ENCODE results near the gene HPSE2. TPM values are rescaled to one million over a fixed set of nuclear protein-coding genes. Genes with fewer than 3 reads are reported as not detected.

The HPSE2 gene
- total and polyA plus RNA-seq, 7 experiments from 2014 or later = not detected

DNA sequence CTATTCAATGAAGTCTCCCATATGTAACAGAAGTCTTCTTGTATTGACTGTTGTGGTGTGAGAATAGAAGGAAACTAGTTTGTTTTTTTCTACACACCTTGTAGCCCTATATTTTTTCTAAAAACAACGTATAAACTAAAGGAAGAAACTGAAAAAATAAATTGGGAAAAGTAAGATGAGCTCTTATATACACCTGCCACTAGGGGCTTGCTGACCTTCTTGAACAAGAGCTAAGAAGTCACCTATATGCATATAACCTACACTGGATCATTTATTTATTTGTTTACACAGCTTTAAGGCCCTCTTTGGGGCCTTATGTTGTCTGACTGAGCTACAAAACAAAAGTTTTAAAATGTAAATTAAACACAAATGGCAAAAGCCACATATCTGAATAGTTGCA lies 383.0 kb downstream of the HPSE2 start:
- no peak for DNase-seq
- H3K9me3 Mint-ChIP-seq = peaks cover 0 to 2% (median 0%) of the 10 kb centered on the region in 11 donors
- no peaks in the 10 kb centered on the region for H3K36me3 Mint-ChIP-seq
- Histone ChIP-seq H3K9me3 (ENCODE audit: control insufficient read depth in 2 of 3, low read length in 3 of 3) (no peaks in the 10 kb centered on the region), H3K36me3 (ENCODE audit: control insufficient read depth in 2 of 3, insufficient read depth in 3 of 3, low read length in 3 of 3) (no peaks in the 10 kb centered on the region), H3K27me3 (ENCODE audit: control insufficient read depth in 2 of 2, insufficient read depth in 2 of 2, low read length in 2 of 2) (no peaks in the 10 kb centered on the region), H3K27ac (ENCODE audit: low read depth, low read length) (no peak overlapping the region), H3K4me3 (ENCODE audit: low read length) (no peak overlapping the region), H3K4me1 (ENCODE audit: control insufficient read depth in 2 of 2, insufficient read depth in 2 of 2, low read length in 2 of 2) (no peaks in the 10 kb centered on the region)
- H3K4me1 Mint-ChIP-seq = no peaks in the 10 kb centered on the region
- no peak for ATAC-seq
- no peak overlapping the region for H3K27ac Mint-ChIP-seq
- POLR2A ChIA-PET = no interaction called here
- peaks cover 0 to 11% (median 4%) of the 10 kb centered on the region in 5 donors for H3K27me3 Mint-ChIP-seq
- intact Hi-C loops (cut with micrococcal nuclease) = no loop called here
- CTCF ChIA-PET = no interaction called here
- H3K4me3 Mint-ChIP-seq = no peak overlapping the region

DNA sequence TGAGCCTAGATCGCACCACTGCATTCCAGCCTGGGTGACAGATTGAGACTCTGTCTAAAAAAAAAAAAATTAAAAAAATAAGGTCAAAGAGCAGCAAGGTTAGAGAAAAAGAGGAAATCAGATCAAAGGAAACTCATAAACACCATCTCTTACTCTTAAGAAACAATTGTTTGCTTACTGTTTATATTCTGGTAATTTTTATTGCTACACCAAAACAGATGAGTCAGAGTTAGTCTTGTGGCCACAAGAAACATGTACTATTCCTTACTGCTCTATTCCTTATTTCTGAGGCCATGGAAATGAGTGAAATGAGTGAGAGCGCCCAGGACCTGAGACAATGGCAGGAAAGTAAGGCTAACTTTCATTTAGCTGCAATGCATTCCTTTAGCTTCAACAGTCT lies 387.3 kb downstream of the HPSE2 start:
- peaks cover 0 to 2% (median 0%) of the 10 kb centered on the region in 11 donors for H3K9me3 Mint-ChIP-seq
- H3K4me3 Mint-ChIP-seq = no peak overlapping the region
- intact Hi-C loops (cut with micrococcal nuclease) = no loop called here
- no peak for ATAC-seq
- ChIA-PET CTCF (no interaction called here), POLR2A (no interaction called here)
- Histone ChIP-seq H3K4me1 (ENCODE audit: control insufficient read depth in 2 of 2, insufficient read depth in 2 of 2, low read length in 2 of 2) (no peaks in the 10 kb centered on the region), H3K36me3 (ENCODE audit: control insufficient read depth in 2 of 3, insufficient read depth in 3 of 3, low read length in 3 of 3) (no peaks in the 10 kb centered on the region), H3K27ac (ENCODE audit: low read depth, low read length) (no peak overlapping the region), H3K9me3 (ENCODE audit: control insufficient read depth in 2 of 3, low read length in 3 of 3) (no peaks in the 10 kb centered on the region), H3K27me3 (ENCODE audit: control insufficient read depth in 2 of 2, insufficient read depth in 2 of 2, low read length in 2 of 2) (no peaks in the 10 kb centered on the region), H3K4me3 (ENCODE audit: low read length) (no peak overlapping the region)
- H3K27me3 Mint-ChIP-seq = peaks cover 0 to 8% (median 5%) of the 10 kb centered on the region in 5 donors
- H3K27ac Mint-ChIP-seq = no peak overlapping the region
- no peaks in the 10 kb centered on the region for H3K36me3 Mint-ChIP-seq
- DNase-seq = no peak
- no peaks in the 10 kb centered on the region for H3K4me1 Mint-ChIP-seq

DNA sequence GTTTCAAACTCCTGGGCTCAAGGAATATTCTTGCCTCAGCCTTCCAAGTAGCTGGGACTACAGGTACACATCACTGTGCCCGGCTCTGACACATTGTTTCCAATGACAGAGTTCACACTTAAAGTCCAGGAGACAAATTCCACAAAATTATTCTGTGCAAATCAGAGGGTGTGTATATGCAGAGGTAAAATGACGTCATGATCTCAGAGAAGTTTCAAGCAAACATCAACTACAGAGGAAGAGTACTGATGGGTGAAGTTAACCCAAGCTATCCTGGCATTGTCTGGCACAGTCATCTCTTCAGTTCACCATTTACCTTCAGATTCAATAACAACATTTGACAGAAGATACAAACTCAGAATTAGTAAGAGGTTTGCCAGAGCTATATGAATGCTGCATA lies 388.9 kb downstream of the HPSE2 start:
- no peaks in the 10 kb centered on the region for H3K36me3 ChIP-seq (ENCODE audit: control insufficient read depth in 2 of 3, insufficient read depth in 3 of 3, low read length in 3 of 3)
- H3K27ac ChIP-seq (ENCODE audit: low read depth, low read length) = no peak overlapping the region
- H3K4me3 ChIP-seq (ENCODE audit: low read length) = no peak overlapping the region
- Mint-ChIP-seq H3K4me3 (no peak overlapping the region), H3K9me3 (peaks cover 0 to 2% (median 0%) of the 10 kb centered on the region in 11 donors), H3K27me3 (peaks cover 0 to 11% (median 6%) of the 10 kb centered on the region in 5 donors), H3K4me1 (no peaks in the 10 kb centered on the region), H3K27ac (no peak overlapping the region), H3K36me3 (no peaks in the 10 kb centered on the region)
- intact Hi-C loops (cut with micrococcal nuclease) = no loop called here
- POLR2A ChIA-PET = no interaction called here
- ATAC-seq (no peak), DNase-seq (no peak)
- H3K4me1 ChIP-seq (ENCODE audit: control insufficient read depth in 2 of 2, insufficient read depth in 2 of 2, low read length in 2 of 2) = no peaks in the 10 kb centered on the region
- CTCF ChIA-PET = no interaction called here
- H3K27me3 ChIP-seq (ENCODE audit: control insufficient read depth in 2 of 2, insufficient read depth in 2 of 2, low read length in 2 of 2) = no peaks in the 10 kb centered on the region
- H3K9me3 ChIP-seq (ENCODE audit: control insufficient read depth in 2 of 3, low read length in 3 of 3) = no peaks in the 10 kb centered on the region

DNA sequence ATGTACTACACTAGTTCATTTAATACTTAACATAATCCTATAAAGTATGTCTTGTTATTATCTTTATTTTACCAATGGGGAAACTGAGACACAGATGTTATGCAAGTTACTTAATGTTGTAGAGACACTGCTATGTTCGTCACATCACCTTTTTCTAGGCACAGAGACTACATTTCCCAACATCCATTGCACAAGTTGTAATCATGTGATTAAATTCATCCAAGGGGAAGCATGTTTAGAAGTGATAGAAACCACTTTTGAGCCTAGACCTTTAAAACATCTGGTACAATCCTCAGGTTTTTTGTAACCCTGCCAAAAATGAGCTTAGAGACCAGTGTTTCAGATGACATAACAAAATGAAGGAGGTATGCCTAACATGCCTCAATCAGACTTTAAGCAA lies 402.1 kb downstream of the HPSE2 start:
- H3K4me1 Mint-ChIP-seq = no peaks in the 10 kb centered on the region
- intact Hi-C loops (cut with micrococcal nuclease) = no loop called here
- no peak overlapping the region for H3K4me3 Mint-ChIP-seq
- no peaks in the 10 kb centered on the region for H3K36me3 Mint-ChIP-seq
- Histone ChIP-seq H3K9me3 (ENCODE audit: control insufficient read depth in 2 of 3, low read length in 3 of 3) (no peaks in the 10 kb centered on the region), H3K4me3 (ENCODE audit: low read length) (no peak overlapping the region), H3K4me1 (ENCODE audit: control insufficient read depth in 2 of 2, insufficient read depth in 2 of 2, low read length in 2 of 2) (no peaks in the 10 kb centered on the region), H3K27me3 (ENCODE audit: control insufficient read depth in 2 of 2, insufficient read depth in 2 of 2, low read length in 2 of 2) (no peaks in the 10 kb centered on the region), H3K27ac (ENCODE audit: low read depth, low read length) (no peak overlapping the region), H3K36me3 (ENCODE audit: control insufficient read depth in 2 of 3, insufficient read depth in 3 of 3, low read length in 3 of 3) (no peaks in the 10 kb centered on the region)
- peaks cover 0 to 5% (median 0%) of the 10 kb centered on the region in 11 donors for H3K9me3 Mint-ChIP-seq
- peaks cover 0 to 11% (median 4%) of the 10 kb centered on the region in 5 donors for H3K27me3 Mint-ChIP-seq
- ChIA-PET CTCF (no interaction called here), POLR2A (no interaction called here)
- ATAC-seq (no peak), DNase-seq (no peak)
- H3K27ac Mint-ChIP-seq = no peak overlapping the region

DNA sequence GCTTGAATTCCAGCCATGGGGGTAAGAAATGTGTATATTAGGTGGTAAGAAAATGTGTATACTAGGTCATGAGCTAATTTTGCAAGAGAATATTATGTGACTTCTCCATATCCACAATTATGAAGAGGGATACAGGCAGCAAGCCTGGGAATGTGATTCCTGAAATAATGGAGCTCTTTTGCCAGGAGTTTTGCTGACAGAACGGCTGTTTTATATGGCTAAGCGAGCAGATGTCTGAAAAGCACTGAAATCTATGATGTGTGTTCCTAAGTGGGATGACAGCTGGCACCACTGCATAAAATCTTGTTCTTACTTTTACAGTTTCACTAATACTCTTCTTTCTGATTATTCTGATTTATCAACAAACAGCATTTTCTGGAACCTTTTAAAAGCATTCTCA lies 402.9 kb downstream of the HPSE2 start:
- intact Hi-C loops (cut with micrococcal nuclease) = no loop called here
- POLR2A ChIA-PET = no interaction called here
- H3K27me3 ChIP-seq (ENCODE audit: control insufficient read depth in 2 of 2, insufficient read depth in 2 of 2, low read length in 2 of 2) = no peaks in the 10 kb centered on the region
- no peak overlapping the region for H3K4me3 ChIP-seq (ENCODE audit: low read length)
- CTCF ChIA-PET = no interaction called here
- no peaks in the 10 kb centered on the region for H3K4me1 ChIP-seq (ENCODE audit: control insufficient read depth in 2 of 2, insufficient read depth in 2 of 2, low read length in 2 of 2)
- no peaks in the 10 kb centered on the region for H3K4me1 Mint-ChIP-seq
- no peak overlapping the region for H3K4me3 Mint-ChIP-seq
- DNase-seq = no peak
- no peak overlapping the region for H3K27ac Mint-ChIP-seq
- H3K9me3 Mint-ChIP-seq = peaks cover 0 to 12% (median 0%) of the 10 kb centered on the region in 11 donors
- no peak overlapping the region for H3K27ac ChIP-seq (ENCODE audit: low read depth, low read length)
- H3K27me3 Mint-ChIP-seq = peaks cover 0 to 11% (median 5%) of the 10 kb centered on the region in 5 donors
- no peaks in the 10 kb centered on the region for H3K36me3 Mint-ChIP-seq
- no peaks in the 10 kb centered on the region for H3K9me3 ChIP-seq (ENCODE audit: control insufficient read depth in 2 of 3, low read length in 3 of 3)
- H3K36me3 ChIP-seq (ENCODE audit: control insufficient read depth in 2 of 3, insufficient read depth in 3 of 3, low read length in 3 of 3) = no peaks in the 10 kb centered on the region
- no peak for ATAC-seq

DNA sequence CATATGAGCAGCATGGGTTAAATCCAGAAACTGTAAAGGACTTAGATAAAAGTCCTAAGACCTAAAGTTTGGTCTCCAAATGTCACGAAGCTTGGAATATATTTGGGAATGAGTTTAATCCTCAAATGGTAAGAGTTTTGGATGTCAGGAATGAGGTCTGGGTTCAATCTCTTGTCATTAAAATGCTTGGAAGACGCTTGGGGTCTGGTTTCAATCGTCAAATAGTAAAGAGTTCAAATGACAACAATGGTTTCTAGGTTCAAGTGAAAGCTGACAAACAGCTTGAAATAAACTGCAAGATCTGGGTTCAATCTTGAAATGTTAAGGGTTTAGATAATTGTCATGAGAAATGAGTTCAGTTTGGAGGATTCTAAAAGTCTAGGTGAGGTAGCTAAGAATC lies 403.5 kb downstream of the HPSE2 start:
- H3K27me3 Mint-ChIP-seq = peaks cover 0 to 11% (median 3%) of the 10 kb centered on the region in 5 donors
- intact Hi-C loops (cut with micrococcal nuclease) = no loop called here
- H3K9me3 ChIP-seq (ENCODE audit: control insufficient read depth in 2 of 3, low read length in 3 of 3) = no peaks in the 10 kb centered on the region
- no peak overlapping the region for H3K27ac Mint-ChIP-seq
- H3K36me3 Mint-ChIP-seq = no peaks in the 10 kb centered on the region
- H3K36me3 ChIP-seq (ENCODE audit: control insufficient read depth in 2 of 3, insufficient read depth in 3 of 3, low read length in 3 of 3) = no peaks in the 10 kb centered on the region
- no peaks in the 10 kb centered on the region for H3K4me1 Mint-ChIP-seq
- CTCF ChIA-PET = no interaction called here
- H3K4me1 ChIP-seq (ENCODE audit: control insufficient read depth in 2 of 2, insufficient read depth in 2 of 2, low read length in 2 of 2) = no peaks in the 10 kb centered on the region
- no peak overlapping the region for H3K4me3 ChIP-seq (ENCODE audit: low read length)
- POLR2A ChIA-PET = no interaction called here
- H3K9me3 Mint-ChIP-seq = peaks cover 0 to 12% (median 0%) of the 10 kb centered on the region in 11 donors
- no peak for ATAC-seq
- DNase-seq = no peak
- no peak overlapping the region for H3K27ac ChIP-seq (ENCODE audit: low read depth, low read length)
- H3K27me3 ChIP-seq (ENCODE audit: control insufficient read depth in 2 of 2, insufficient read depth in 2 of 2, low read length in 2 of 2) = no peaks in the 10 kb centered on the region
- no peak overlapping the region for H3K4me3 Mint-ChIP-seq

DNA sequence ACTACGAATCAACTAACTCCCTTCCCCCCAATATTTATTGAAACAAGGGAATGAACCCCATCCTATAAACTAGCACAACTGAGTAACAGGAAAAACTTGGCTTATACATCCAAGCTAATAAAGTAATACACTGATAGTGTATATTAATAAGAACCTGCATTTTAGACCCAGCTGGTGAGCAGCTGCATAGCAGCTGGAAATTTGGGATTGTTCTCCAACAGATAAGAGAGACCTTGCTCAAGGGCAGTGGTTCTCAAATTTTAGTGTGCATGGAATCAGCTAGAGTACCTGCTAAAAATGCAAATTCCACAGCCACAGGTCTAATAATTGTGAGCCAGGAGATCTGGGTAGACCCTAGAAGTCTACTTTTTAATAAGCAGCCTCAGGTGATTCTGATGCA lies 404.3 kb downstream of the HPSE2 start:
- no peak overlapping the region for H3K27ac ChIP-seq (ENCODE audit: low read depth, low read length)
- DNase-seq (no peak), ATAC-seq (no peak)
- no peaks in the 10 kb centered on the region for H3K4me1 Mint-ChIP-seq
- no peak overlapping the region for H3K27ac Mint-ChIP-seq
- intact Hi-C loops (cut with micrococcal nuclease) = no loop called here
- no peaks in the 10 kb centered on the region for H3K4me1 ChIP-seq (ENCODE audit: control insufficient read depth in 2 of 2, insufficient read depth in 2 of 2, low read length in 2 of 2)
- H3K9me3 Mint-ChIP-seq = peaks cover 0 to 12% (median 0%) of the 10 kb centered on the region in 11 donors
- POLR2A ChIA-PET = no interaction called here
- H3K4me3 Mint-ChIP-seq = no peak overlapping the region
- no peaks in the 10 kb centered on the region for H3K27me3 ChIP-seq (ENCODE audit: control insufficient read depth in 2 of 2, insufficient read depth in 2 of 2, low read length in 2 of 2)
- H3K4me3 ChIP-seq (ENCODE audit: low read length) = no peak overlapping the region
- H3K36me3 Mint-ChIP-seq = no peaks in the 10 kb centered on the region
- CTCF ChIA-PET = no interaction called here
- no peaks in the 10 kb centered on the region for H3K9me3 ChIP-seq (ENCODE audit: control insufficient read depth in 2 of 3, low read length in 3 of 3)
- peaks cover 0 to 11% (median 0%) of the 10 kb centered on the region in 5 donors for H3K27me3 Mint-ChIP-seq
- H3K36me3 ChIP-seq (ENCODE audit: control insufficient read depth in 2 of 3, insufficient read depth in 3 of 3, low read length in 3 of 3) = no peaks in the 10 kb centered on the region
